Esophagus squamous epithelium (tissue), 5 donors: ENCODE measurements around the gene SLC39A5. TPM values are rescaled to one million over a fixed set of nuclear protein-coding genes. Genes with fewer than 3 reads are reported as not detected.

Experiments used
- DNase-seq: peaks from one replicate; lab custom pipeline; 2025; lab: John Stamatoyannopoulos, UW
- H3K27ac ChIP-seq, 4 donors: fragments of 200-600 bp; sonication (generic); one replicate each; pipeline ENCODE4 v1.5.1; 2016 to 2019; ENCODE audit warnings: mild to moderate bottlenecking in 1 of 4
- H3K27me3 ChIP-seq, 4 donors: fragments of 200-600 bp; sonication (generic); 1 replicate in 3 of 4; 2 replicates in 1 of 4; pipeline versions ENCODE4 v1.5.1 to v1.6.0; 2017 to 2021; ENCODE audit warnings: antibody characterized with exemption in 1 of 4
- H3K36me3 ChIP-seq, 3 donors: fragments of 200-600 bp; sonication (generic); one replicate each; pipeline ENCODE4 v1.5.1; 2016 to 2019
- H3K4me1 ChIP-seq, 3 donors: fragments of 200-600 bp; sonication (generic); one replicate each; pipeline ENCODE4 v1.5.1; 2017 to 2019
- H3K4me3 ChIP-seq, 4 donors: fragments of 200-600 bp; sonication (generic); 1 replicate in 3 of 4; 2 replicates in 1 of 4; pipeline ENCODE4 v1.5.1; 2016 to 2019; ENCODE audit warnings: mild to moderate bottlenecking in 2 of 4, moderate library complexity in 1 of 4
- H3K9me3 ChIP-seq, 3 donors: fragments of 200-600 bp; sonication (generic); one replicate each; pipeline ENCODE4 v1.5.1; 2016 to 2019
- CTCF ChIP-seq, 6 experiments: fragments of 450-650 bp in 4 of 6; fragments of 200-600 bp in 2 of 6; sonication (generic) in 2 of 6; IDR thresholded peaks; one replicate each; pipeline ENCODE4 v1.5.1; 2016 to 2019; ENCODE audit warnings: antibody characterized with exemption in 6 of 6, mild to moderate bottlenecking in 4 of 6, moderate library complexity in 4 of 6
- POLR2A ChIP-seq, 4 donors: fragments of 450-650 bp; IDR thresholded peaks; one replicate each; pipeline ENCODE4 v1.6.1; 2017; ENCODE audit warnings: antibody characterized with exemption in 4 of 4, mild to moderate bottlenecking in 4 of 4, moderate library complexity in 3 of 4
- WGBS, 2 donors: methylation state at CpG; one replicate each; pipeline ENCODE4 v1.1.5; 2018; 5-methylcytosine and 5-hydroxymethylcytosine counted together
- intact Hi-C: fragments of 100-400 bp; cut with DNase I; formaldehyde crosslinking; loops from one replicate; pipeline ENCODE4 v1.15.0; 2022
- total RNA-seq, 4 donors: library from RNA; depleted of rRNA; stranded (reverse); fragments of >200 nt; gene quantifications; one replicate each; pipeline ENCODE4 v1.1.0, GENCODE V29; 2016
- donor health status: DM: yes; HTN: yes; CAD: no.

The SLC39A5 gene
- total RNA-seq, 4 donors from 2014 or later: 1.1 TPM; not detected in 3

DNA sequence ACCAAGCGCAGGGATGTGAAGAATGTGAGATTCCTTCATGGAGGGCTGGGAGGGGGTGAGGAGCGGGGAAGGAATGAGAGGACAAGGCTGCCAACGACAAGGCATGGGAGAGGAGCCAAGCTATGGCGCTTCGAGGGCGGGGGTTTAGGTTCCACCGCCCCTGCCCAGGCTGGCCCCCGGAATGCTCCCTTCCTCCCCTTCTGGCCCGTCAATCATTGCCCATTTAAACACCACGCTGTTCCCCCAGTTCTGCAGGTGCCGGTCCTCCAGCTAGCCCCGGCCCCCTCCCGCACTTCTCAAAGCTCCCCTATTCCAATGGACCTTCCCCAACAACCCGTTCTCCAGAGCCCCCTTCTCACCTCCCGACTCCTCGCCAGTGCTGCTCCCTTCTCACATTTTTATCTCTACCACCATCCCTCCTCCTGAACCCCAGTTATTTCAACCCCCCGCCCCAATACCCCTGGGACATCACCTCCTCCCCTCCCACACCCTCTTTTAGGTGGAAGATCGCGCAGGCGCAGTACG is 8.6 kb upstream of the SLC39A5 start:
- no peaks in the 10 kb centered on the region for H3K27me3 ChIP-seq
- H3K4me1 ChIP-seq: peaks cover 33 to 69% (median 37%) of the 10 kb centered on the region in 3 donors
- H3K36me3 ChIP-seq: peaks cover 0 to 26% (median 0%) of the 10 kb centered on the region in 3 donors
- no peaks in the 10 kb centered on the region for H3K9me3 ChIP-seq
- intact Hi-C loops: no loop called here
- H3K27ac ChIP-seq: peak overlapping the region; percentile 94 to 99 (median 98)
- no peak for TF ChIP-seq CTCF (IDR thresholded peaks at IDR 0.05)
- TF ChIP-seq POLR2A (IDR thresholded peaks at IDR 0.05): no peak
- peak overlapping the region; percentile 73 to 89 (median 83) for H3K4me3 ChIP-seq
- no peak for DNase-seq
- WGBS, 2 donors: 0% methylated on average over 15 to 21 of the region's 21 CpGs

DNA sequence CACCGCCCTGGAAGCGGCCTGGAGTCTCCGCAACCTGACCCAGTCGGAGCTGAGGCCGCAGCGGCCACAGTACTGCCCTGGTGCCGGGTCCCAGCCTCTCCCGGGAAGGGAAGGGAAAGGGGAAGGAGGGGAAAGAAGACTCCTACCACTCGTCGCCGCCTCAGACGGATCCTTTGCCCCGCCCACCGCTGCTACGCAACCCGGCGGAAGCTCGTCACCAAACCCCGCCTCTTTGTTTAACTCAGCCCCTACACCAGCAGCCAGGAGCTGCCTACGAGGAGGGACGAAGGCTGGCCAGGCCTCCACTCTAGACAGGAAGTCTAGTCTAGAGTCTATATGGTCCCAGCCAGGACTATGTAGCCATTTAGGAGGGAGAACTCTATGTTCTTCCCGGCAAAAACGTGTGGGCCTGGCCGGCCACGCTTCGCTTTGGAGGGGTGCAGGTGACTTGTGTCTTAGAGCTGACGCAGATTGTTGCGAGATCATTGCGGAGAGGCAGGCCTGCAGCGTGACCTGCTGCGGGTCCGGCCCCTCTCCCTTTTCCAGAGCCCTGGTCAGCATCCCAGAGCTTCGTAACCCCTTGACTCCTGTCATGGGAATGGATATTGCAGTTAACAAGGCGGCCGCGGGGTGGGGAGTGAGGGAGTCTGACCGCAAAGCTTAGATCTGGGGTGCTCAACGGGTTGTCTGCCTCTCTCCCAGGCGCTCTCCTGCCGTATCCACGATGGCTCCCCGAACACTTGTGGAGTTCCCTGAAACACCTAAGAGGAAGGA is 7.9 kb upstream of the SLC39A5 start, which contains the start of gene RNF41:
Gene RNF41, minus strand, starts transcription at position 166 of the 774 bp plus-strand sequence. CDS start 7,875 bp downstream, outside the sequence.
- H3K36me3 ChIP-seq: peaks cover 0 to 26% (median 0%) of the 10 kb centered on the region in 3 donors
- 1 to 2% methylated on average over 29 to 32 of the region's 42 CpGs for WGBS, 2 donors
- intact Hi-C loops: no loop called here
- peak; percentile 83 for DNase-seq
- TF ChIP-seq CTCF (IDR thresholded peaks at IDR 0.05) (peak in 2 of 6 experiments; percentile 9 to 20), POLR2A (IDR thresholded peaks at IDR 0.05) (peak in 3 of 4 donors; percentile 94 to 98 (median 98))
- no peaks in the 10 kb centered on the region for H3K9me3 ChIP-seq
- no peaks in the 10 kb centered on the region for H3K27me3 ChIP-seq
- H3K4me1 ChIP-seq: peaks cover 33 to 69% (median 37%) of the 10 kb centered on the region in 3 donors
- H3K4me3 ChIP-seq: peak within 1 kb of the TSS; percentile 73 to 89 (median 83)
- H3K27ac ChIP-seq: peak within 1 kb of the TSS; percentile 94 to 99 (median 98)

GRCh38 chr12:56222531-56222895 is 7.3 kb upstream of the SLC39A5 start:
- Histone ChIP-seq H3K4me1 (peaks cover 33 to 66% (median 37%) of the 10 kb centered on the region in 3 donors), H3K36me3 (peaks cover 0 to 26% (median 0%) of the 10 kb centered on the region in 3 donors), H3K27me3 (no peaks in the 10 kb centered on the region), H3K9me3 (no peaks in the 10 kb centered on the region), H3K27ac (peak overlapping the region; percentile 94 to 99 (median 98)), H3K4me3 (peak overlapping the region; percentile 73 to 89 (median 83))
- WGBS, 2 donors: 13 to 17% methylated on average over 4 of the region's 4 CpGs
- intact Hi-C loops: no loop called here
- DNase-seq: no peak
- TF ChIP-seq POLR2A (IDR thresholded peaks at IDR 0.05): no peak
- no peak for TF ChIP-seq CTCF (IDR thresholded peaks at IDR 0.05)

DNA sequence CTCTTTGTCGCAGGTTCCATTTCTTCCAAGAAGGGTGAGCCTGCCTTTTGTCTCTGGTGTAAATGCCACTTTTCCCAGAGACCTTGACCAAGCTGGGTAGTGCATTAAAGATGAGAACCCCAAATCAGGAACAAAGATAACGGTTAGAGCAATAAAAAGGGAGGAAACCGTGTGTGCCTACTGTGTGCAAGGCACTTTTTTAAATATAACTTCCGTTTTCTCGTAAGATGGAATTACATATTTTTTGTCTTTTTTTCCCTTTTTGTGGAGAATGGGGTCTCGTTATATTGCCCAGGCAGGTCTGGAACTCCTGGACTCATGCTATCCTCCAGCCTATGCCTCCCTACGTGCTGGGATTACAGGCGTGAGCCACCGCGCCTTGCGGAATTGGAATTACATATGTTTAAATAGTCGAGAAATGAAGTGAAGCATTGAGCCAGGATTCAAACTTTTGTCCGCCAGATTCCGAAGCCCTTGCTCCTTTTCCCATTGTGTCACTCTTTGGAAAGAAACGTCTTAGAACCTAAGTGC is 6.2 kb upstream of the SLC39A5 start:
- H3K4me1 ChIP-seq: peaks cover 33 to 59% (median 37%) of the 10 kb centered on the region in 3 donors
- peaks cover 0 to 31% (median 2%) of the 10 kb centered on the region in 3 donors for H3K36me3 ChIP-seq
- TF ChIP-seq POLR2A (IDR thresholded peaks at IDR 0.05) (no peak), CTCF (IDR thresholded peaks at IDR 0.05) (no peak)
- peak overlapping the region; percentile 67 to 81 (median 69) for H3K4me3 ChIP-seq
- 21 to 26% methylated on average over 15 of the region's 15 CpGs for WGBS, 2 donors
- no peaks in the 10 kb centered on the region for H3K27me3 ChIP-seq
- DNase-seq: no peak
- H3K9me3 ChIP-seq: no peaks in the 10 kb centered on the region
- peak overlapping the region; percentile 80 to 99 (median 92) for H3K27ac ChIP-seq
- intact Hi-C loops: no loop called here
